Measurements from ENCODE around the gene UNK. TPM values are rescaled to one million over a fixed set of nuclear protein-coding genes. Genes with fewer than 3 reads are reported as not detected.

Gene UNK
- total RNA-seq, 2 donors from 2014 or later: 31.0 to 51.7 TPM

- no peak for TF ChIP-seq CTCF (IDR thresholded peaks at IDR 0.05)
- Histone ChIP-seq H3K36me3 (peaks cover 26% of the 10 kb centered on the region), H3K9me3 (no peaks in the 10 kb centered on the region)
Observed at GRCh38 chr17:75842963-75843576, 58.5 kb downstream of the UNK start.

GRCh38 chr17:75843577-75844529 lies 59.2 kb downstream of the UNK start, which contains the start of gene UNC13D:
Gene UNC13D, minus strand, starts transcription at chr17:75844404. Its CDS starts 67 bp downstream, at chr17:75844337.
- no peak for ATAC-seq (ENCODE audit: insufficient number of reproducible peaks, low FRiP score, low read depth)
- no peaks in the 10 kb centered on the region for H3K27me3 ChIP-seq (replicated peaks; ENCODE audit: insufficient read depth)
- H3K27ac ChIP-seq: peak within 1 kb of the TSS; percentile 80 to 89
- no peak for TF ChIP-seq CTCF (IDR thresholded peaks at IDR 0.05)
- peaks cover 34% of the 10 kb centered on the region for H3K36me3 ChIP-seq
- H3K4me1 ChIP-seq (ENCODE audit: control insufficient read depth in 1 of 2, low read depth in 2 of 2): peaks cover 18 to 27% of the 10 kb centered on the region in 2 donors
- DNase-seq (ENCODE audit: low spot score): no peak
- H3K9me3 ChIP-seq: no peaks in the 10 kb centered on the region
- peak within 1 kb of the TSS; percentile 62 for H3K4me3 ChIP-seq

More at GRCh38 chr17:75842963-75843576, 58.5 kb downstream of the UNK start:
- DNase-seq (ENCODE audit: low spot score): no peak
- H3K27me3 ChIP-seq (replicated peaks; ENCODE audit: insufficient read depth): no peaks in the 10 kb centered on the region
- H3K27ac ChIP-seq: no peak overlapping the region
- peaks cover 15 to 27% of the 10 kb centered on the region in 2 donors for H3K4me1 ChIP-seq (ENCODE audit: control insufficient read depth in 1 of 2, low read depth in 2 of 2)
- ATAC-seq (ENCODE audit: insufficient number of reproducible peaks, low FRiP score, low read depth): no peak
- H3K4me3 ChIP-seq: peak overlapping the region; percentile 62

- H3K36me3 ChIP-seq: peaks cover 42% of the 10 kb centered on the region
- peak overlapping the region; percentile 62 for H3K4me3 ChIP-seq
- ATAC-seq (ENCODE audit: insufficient number of reproducible peaks, low FRiP score, low read depth) (no peak), DNase-seq (ENCODE audit: low spot score) (no peak)
- H3K4me1 ChIP-seq (ENCODE audit: control insufficient read depth in 1 of 2, low read depth in 2 of 2): peaks cover 18 to 27% of the 10 kb centered on the region in 2 donors
- no peaks in the 10 kb centered on the region for H3K9me3 ChIP-seq
- peak overlapping the region; percentile 80 to 89 for H3K27ac ChIP-seq
- no peak for TF ChIP-seq CTCF (IDR thresholded peaks at IDR 0.05)
- no peaks in the 10 kb centered on the region for H3K27me3 ChIP-seq (replicated peaks; ENCODE audit: insufficient read depth)
Observed at GRCh38 chr17:75844530-75845057, 60.0 kb downstream of the UNK start.

- Histone ChIP-seq H3K9me3 (no peaks in the 10 kb centered on the region), H3K27me3 (replicated peaks; ENCODE audit: insufficient read depth) (no peaks in the 10 kb centered on the region), H3K36me3 (peaks cover 44% of the 10 kb centered on the region), H3K27ac (peak overlapping the region; percentile 80 to 89), H3K4me1 (ENCODE audit: control insufficient read depth in 1 of 2, low read depth in 2 of 2) (peaks cover 18 to 27% of the 10 kb centered on the region in 2 donors), H3K4me3 (peak overlapping the region; percentile 62)
- peak; percentile 67 for ATAC-seq (ENCODE audit: insufficient number of reproducible peaks, low FRiP score, low read depth)
- peak; percentile 94 for TF ChIP-seq CTCF (IDR thresholded peaks at IDR 0.05)
- peak; percentile 76 for DNase-seq (ENCODE audit: low spot score)
Observed at GRCh38 chr17:75845058-75845711, 60.6 kb downstream of the UNK start.
